SJSA1 (cell line): ENCODE results near the gene SYNRG. TPM values are rescaled to one million over a fixed set of nuclear protein-coding genes. Genes with fewer than 3 reads are reported as not detected.
A peak's percentile ranks its signal among the peaks of the same experiment; 100 is the strongest.
"Not testable (repeated sequence)": the region's sequence is repeated elsewhere in the genome, so short reads cannot be mapped to it uniquely, and the experiment has no call there.

Experiments
- DNase-seq, 2 experiments: peaks; one replicate each; pipeline ENCODE4 v3.0.0-alpha.2; 2015 to 2020; ENCODE audit warnings: low spot score in 2 of 2, low read depth in 1 of 2
- H3K27ac ChIP-seq: fragments of 250-450 bp; sonication (Bioruptor Pico); 2 replicates; pipeline ENCODE4 v1.5.1; 2020; ENCODE audit warnings: mild to moderate bottlenecking, moderate library complexity
- H3K27me3 ChIP-seq: fragments of 250-450 bp; sonication (Bioruptor Pico); replicated peaks from 2 replicates; pipeline ENCODE4 v1.5.1; 2020; ENCODE audit warnings: mild to moderate bottlenecking, moderate library complexity
- H3K36me3 ChIP-seq: fragments of 250-450 bp; sonication (Bioruptor Pico); 2 replicates; pipeline ENCODE4 v1.5.1; 2020; ENCODE audit warnings: mild to moderate bottlenecking
- H3K4me1 ChIP-seq: fragments of 250-450 bp; sonication (Bioruptor Pico); replicated peaks from 2 replicates; pipeline ENCODE4 v1.6.1; 2021; ENCODE audit warnings: mild to moderate bottlenecking
- H3K4me3 ChIP-seq: fragments of 250-450 bp; sonication (Bioruptor Pico); 2 replicates; pipeline ENCODE4 v1.5.1; 2020; ENCODE audit warnings: mild to moderate bottlenecking
- H3K9me3 ChIP-seq: fragments of 250-450 bp; sonication (Bioruptor Pico); replicated peaks from 2 replicates; pipeline ENCODE4 v1.5.1; 2020; ENCODE audit warnings: mild to moderate bottlenecking
- total RNA-seq: library from RNA; depleted of rRNA; stranded (reverse); fragments of >200 nt; shearing (Covaris generic); gene quantifications from 2 replicates; pipeline ENCODE4 v1.2.3, GENCODE V29; 2014; rRNA removed

SYNRG gene, protein sequence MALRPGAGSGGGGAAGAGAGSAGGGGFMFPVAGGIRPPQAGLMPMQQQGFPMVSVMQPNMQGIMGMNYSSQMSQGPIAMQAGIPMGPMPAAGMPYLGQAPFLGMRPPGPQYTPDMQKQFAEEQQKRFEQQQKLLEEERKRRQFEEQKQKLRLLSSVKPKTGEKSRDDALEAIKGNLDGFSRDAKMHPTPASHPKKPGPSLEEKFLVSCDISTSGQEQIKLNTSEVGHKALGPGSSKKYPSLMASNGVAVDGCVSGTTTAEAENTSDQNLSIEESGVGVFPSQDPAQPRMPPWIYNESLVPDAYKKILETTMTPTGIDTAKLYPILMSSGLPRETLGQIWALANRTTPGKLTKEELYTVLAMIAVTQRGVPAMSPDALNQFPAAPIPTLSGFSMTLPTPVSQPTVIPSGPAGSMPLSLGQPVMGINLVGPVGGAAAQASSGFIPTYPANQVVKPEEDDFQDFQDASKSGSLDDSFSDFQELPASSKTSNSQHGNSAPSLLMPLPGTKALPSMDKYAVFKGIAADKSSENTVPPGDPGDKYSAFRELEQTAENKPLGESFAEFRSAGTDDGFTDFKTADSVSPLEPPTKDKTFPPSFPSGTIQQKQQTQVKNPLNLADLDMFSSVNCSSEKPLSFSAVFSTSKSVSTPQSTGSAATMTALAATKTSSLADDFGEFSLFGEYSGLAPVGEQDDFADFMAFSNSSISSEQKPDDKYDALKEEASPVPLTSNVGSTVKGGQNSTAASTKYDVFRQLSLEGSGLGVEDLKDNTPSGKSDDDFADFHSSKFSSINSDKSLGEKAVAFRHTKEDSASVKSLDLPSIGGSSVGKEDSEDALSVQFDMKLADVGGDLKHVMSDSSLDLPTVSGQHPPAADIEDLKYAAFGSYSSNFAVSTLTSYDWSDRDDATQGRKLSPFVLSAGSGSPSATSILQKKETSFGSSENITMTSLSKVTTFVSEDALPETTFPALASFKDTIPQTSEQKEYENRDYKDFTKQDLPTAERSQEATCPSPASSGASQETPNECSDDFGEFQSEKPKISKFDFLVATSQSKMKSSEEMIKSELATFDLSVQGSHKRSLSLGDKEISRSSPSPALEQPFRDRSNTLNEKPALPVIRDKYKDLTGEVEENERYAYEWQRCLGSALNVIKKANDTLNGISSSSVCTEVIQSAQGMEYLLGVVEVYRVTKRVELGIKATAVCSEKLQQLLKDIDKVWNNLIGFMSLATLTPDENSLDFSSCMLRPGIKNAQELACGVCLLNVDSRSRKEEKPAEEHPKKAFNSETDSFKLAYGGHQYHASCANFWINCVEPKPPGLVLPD (N-terminal part only)
- total RNA-seq, result 7.1 and 8.3 TPM in 2 replicates

DNA sequence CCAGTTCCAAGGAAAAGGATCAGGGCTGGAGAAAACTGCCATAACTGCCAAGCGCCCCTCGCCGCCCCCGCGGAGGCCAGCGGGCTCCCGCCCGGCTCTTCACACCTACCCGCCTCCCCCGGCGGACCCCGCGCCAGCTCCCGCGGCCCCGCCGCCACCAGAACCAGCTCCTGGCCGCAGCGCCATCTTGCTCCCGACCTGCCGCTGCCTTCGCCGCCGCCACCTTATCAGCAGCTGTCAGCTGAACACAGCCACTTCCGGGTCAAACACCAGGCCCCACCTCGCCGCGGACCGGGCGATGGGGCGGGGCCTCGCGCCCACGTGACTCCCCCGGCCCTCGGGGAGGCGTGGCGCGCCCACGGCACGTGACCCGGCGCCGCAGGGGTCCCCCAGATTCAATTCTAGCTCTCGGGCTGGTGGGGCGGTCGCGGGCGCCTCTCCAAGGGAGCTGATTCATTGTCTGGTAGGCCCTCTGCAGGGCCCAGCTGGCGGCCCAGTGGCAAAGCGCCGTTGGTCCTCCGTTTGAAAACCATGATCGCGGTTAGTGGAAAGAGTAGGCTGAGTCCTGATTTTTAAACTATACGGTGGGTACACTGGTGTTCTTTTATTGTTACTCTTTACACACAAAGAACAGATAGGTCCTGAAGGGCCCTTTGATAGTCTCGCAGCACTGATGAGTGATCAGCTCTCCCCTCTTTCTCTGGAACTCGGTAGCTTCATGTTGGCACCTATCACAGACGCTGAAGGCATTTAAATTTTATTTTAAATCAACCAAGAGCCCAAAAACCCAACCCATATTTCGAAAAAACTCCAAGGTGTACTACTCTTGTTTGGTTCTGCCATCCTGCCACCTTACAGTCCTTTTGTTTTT lies at the start of gene SYNRG:
TSS of gene SYNRG (minus strand) at position 249 of the 871 bp plus-strand sequence. CDS start at position 186, 63 bp downstream.
- Histone ChIP-seq H3K4me1 (peaks cover 14% of the 10 kb centered on the region), H3K9me3 (no peaks in the 10 kb centered on the region), H3K27me3 (no peaks in the 10 kb centered on the region), H3K4me3 (peak within 1 kb of the TSS; percentile 82), H3K27ac (peak within 1 kb of the TSS; percentile 80), H3K36me3 (peaks cover 37% of the 10 kb centered on the region)
- peak; percentile 98 to 99 for DNase-seq

DNA sequence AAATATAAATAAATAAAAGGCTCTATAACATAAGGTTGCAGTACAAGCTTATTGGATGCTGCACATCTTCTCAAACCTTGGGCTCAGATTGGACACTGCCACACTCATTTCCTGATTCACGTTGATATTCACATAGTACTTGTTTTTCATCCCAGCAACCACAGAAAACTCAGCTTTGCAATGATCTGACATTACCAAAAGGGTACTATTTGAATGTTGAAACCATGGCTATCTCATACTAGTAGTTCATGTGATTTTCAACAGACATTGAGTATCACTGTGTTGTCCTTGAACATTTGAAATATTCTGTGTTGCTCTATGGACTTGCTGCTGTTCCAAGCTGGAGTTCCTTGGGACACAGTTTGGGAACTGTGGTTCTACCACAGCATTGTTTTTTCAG lies 48.0 kb upstream of the SYNRG start:
- no peak for DNase-seq
- H3K4me3 ChIP-seq, result no peak overlapping the region

GRCh38 chr17:37651849-37652248 lies 42.6 kb upstream of the SYNRG start:
- Histone ChIP-seq H3K9me3 (no peaks in the 10 kb centered on the region), H3K4me3 (no peak overlapping the region), H3K36me3 (no peaks in the 10 kb centered on the region), H3K27ac (no peak overlapping the region), H3K4me1 (peaks cover 24% of the 10 kb centered on the region), H3K27me3 (no peaks in the 10 kb centered on the region)
- DNase-seq, result no peak

More for the DNA sequence above, 48.0 kb upstream of the SYNRG start:
- no peaks in the 10 kb centered on the region for H3K36me3 ChIP-seq
- no peaks in the 10 kb centered on the region for H3K4me1 ChIP-seq
- H3K27me3 ChIP-seq, result no peaks in the 10 kb centered on the region
- no peaks in the 10 kb centered on the region for H3K9me3 ChIP-seq
- H3K27ac ChIP-seq, result no peak overlapping the region

- Histone ChIP-seq H3K4me3 (no peak overlapping the region), H3K9me3 (no peaks in the 10 kb centered on the region), H3K27me3 (no peaks in the 10 kb centered on the region), H3K27ac (no peak overlapping the region), H3K36me3 (no peaks in the 10 kb centered on the region), H3K4me1 (peaks cover 24% of the 10 kb centered on the region)
- DNase-seq, result peak in 1 of 2 experiments; percentile 30
Observed at GRCh38 chr17:37650419-37651003, 41.3 kb upstream of the SYNRG start.

DNA sequence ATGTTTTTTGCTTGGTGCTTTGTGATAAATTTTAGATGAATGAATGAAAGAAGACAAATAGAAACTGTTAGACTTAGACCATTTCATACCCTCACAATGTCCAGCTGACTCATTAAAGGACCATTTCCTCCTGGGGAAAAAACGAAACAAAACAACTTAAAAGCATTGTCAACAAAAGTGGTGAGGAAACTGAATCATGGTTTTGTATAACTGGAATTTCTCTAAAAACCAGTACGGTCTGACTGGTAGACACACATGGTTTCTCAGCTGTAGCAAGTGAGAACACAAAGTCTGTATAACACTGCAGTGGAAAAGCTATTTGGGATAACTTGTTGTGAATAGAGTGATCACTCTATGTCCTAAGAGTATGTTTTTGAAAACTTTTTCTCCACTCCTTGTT lies 39.3 kb upstream of the SYNRG start:
- Histone ChIP-seq H3K27ac (peak overlapping the region; percentile 70), H3K4me1 (peaks cover 28% of the 10 kb centered on the region), H3K9me3 (no peaks in the 10 kb centered on the region), H3K36me3 (no peaks in the 10 kb centered on the region), H3K27me3 (no peaks in the 10 kb centered on the region), H3K4me3 (no peak overlapping the region)
- peak in 1 of 2 experiments; percentile 83 for DNase-seq

DNA sequence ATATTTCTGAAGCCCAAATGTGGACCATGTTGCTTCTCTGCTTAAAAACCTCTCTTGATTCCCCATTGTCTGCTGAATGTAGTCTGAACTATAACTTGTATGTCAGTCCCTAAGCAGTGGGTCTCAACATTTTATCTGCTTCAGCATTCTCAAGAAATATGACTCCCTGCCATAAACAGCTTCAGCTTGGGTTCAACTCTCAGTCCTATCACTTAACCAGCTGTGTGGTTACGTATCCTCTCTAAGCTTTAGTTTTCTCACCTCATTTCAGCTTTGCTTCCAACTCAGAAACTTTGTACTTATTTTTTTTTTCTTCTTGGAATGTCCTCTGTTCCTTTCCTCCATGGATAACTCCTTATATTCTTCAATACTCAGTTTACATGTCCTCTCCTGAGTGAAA lies 38.6 kb upstream of the SYNRG start:
- Histone ChIP-seq H3K27me3 (no peaks in the 10 kb centered on the region), H3K36me3 (peaks cover 4% of the 10 kb centered on the region; the same call in 1 of the 2 replicates), H3K27ac (peak overlapping the region; percentile 70), H3K4me1 (peaks cover 29% of the 10 kb centered on the region), H3K4me3 (no peak overlapping the region), H3K9me3 (no peaks in the 10 kb centered on the region)
- DNase-seq, result no peak

- Histone ChIP-seq H3K4me3 (peak overlapping the region; percentile 70), H3K9me3 (no peaks in the 10 kb centered on the region), H3K36me3 (peaks cover 32% of the 10 kb centered on the region), H3K27ac (peak overlapping the region; percentile 57), H3K27me3 (no peaks in the 10 kb centered on the region), H3K4me1 (peaks cover 31% of the 10 kb centered on the region)
- no peak for DNase-seq
Observed at GRCh38 chr17:37643869-37644268, 34.7 kb upstream of the SYNRG start.

- Histone ChIP-seq H3K4me1 (peaks cover 26% of the 10 kb centered on the region), H3K4me3 (peak within 1 kb of the TSS; percentile 70), H3K27ac (peak within 1 kb of the TSS; percentile 57), H3K27me3 (no peaks in the 10 kb centered on the region), H3K36me3 (peaks cover 39% of the 10 kb centered on the region), H3K9me3 (no peaks in the 10 kb centered on the region)
- DNase-seq, result peak; percentile 88 to 89
Observed at GRCh38 chr17:37643118-37643766, 34.0 kb upstream of the SYNRG start, which contains the start of gene DDX52. TSS of gene DDX52 (minus strand) at chr17:37643446. CDS start at chr17:37643420, 26 bp downstream.

DNA sequence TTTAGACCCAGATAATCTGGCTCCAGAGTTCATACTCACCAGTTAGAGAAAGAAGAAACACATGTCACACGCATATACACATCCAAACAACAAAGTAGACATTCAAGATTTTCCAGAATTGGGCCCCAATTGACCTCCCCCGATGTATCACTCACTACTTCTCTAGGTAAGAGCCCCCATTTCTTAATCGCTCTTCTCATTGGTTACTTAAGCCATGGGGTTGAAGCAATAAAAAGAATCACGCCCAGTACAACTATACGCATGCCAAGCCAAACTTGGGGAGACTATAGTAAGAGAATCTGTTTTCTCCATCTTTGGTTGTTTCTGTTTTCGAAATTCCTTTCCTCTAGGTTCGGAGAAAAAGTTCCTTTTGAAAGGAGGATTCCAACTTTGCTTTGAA lies 33.5 kb upstream of the SYNRG start:
- peak in 1 of 2 experiments; percentile 9 for DNase-seq

DNA sequence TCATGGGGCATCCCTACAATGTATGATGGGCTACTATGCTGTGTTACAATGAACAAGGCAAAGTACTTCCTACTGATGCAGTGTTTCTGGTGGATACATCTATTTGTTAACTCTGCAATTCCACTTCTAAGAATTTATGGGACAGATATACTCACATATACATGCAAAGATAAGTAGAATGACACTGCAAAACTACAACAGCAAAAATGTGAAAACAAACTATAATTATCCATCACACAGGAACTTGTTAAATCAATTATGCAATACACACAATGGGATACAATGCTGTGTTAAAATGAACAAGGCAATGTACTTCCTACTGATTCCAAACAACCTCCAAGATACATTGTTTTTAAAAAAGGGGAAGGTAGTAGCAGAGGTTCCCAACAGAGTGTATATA lies 30.8 kb upstream of the SYNRG start:
- Histone ChIP-seq H3K36me3 (peaks cover 71% of the 10 kb centered on the region), H3K4me1 (peaks cover 18% of the 10 kb centered on the region), H3K27ac (no peak overlapping the region), H3K9me3 (no peaks in the 10 kb centered on the region), H3K27me3 (no peaks in the 10 kb centered on the region), H3K4me3 (no peak overlapping the region)
- no peak for DNase-seq

More for the DNA sequence above, 33.5 kb upstream of the SYNRG start:
- Histone ChIP-seq H3K4me1 (peaks cover 20% of the 10 kb centered on the region), H3K27ac (peak overlapping the region; percentile 57), H3K36me3 (peaks cover 44% of the 10 kb centered on the region), H3K4me3 (peak overlapping the region; percentile 70), H3K9me3 (no peaks in the 10 kb centered on the region), H3K27me3 (no peaks in the 10 kb centered on the region)

DNA sequence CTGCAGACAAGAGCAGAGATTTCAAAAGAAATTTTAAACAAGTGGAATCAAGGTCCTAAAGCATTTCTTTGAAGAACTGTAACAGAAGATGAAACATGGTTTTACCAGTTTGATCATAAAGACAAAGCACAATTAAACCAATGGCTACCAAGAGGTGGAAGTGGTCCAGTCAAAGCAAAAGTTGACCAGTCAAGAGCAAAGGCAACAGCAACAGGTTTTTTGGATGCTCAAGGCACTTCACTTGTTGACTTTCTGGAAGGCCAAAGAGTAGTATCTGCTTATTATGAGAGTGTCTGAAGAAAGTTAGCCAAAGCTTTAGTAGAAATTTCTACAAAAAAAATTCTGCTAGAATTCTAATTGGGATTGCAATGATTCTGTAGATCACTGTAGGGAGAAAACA lies 28.7 kb upstream of the SYNRG start:
- no peak overlapping the region for H3K27ac ChIP-seq
- H3K36me3 ChIP-seq, result peaks cover 77% of the 10 kb centered on the region
- H3K4me3 ChIP-seq, result no peak overlapping the region
- H3K27me3 ChIP-seq, result no peaks in the 10 kb centered on the region
- H3K4me1 ChIP-seq, result peaks cover 14% of the 10 kb centered on the region
- no peaks in the 10 kb centered on the region for H3K9me3 ChIP-seq
- no peak for DNase-seq

DNA sequence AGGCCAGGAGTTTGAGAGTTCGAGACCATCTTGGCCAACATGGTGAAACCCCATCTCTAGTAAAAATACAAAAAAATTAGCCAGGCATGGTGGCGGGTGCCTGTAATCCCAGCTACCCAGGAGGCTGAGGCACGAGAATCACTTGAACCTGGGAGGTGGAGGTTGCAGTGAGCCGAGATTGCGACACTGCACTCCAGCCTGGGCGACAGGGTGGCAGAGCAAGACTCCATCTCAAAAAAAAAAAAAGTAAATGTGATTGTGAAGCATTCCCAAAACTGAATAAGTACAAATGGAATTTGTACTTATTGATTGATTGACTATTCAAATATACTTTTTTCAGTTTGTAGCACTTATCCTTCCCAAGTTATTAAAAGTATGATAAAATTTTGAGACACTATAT lies 7.2 kb upstream of the SYNRG start:
- H3K36me3 ChIP-seq, result peaks cover 83% of the 10 kb centered on the region
- not testable (repeated sequence) for DNase-seq, H3K4me3 ChIP-seq, H3K9me3 ChIP-seq, H3K4me1 ChIP-seq, H3K27ac ChIP-seq, H3K27me3 ChIP-seq
